Adrenal gland (tissue), 12 donors: Measurements from ENCODE around the gene DNAJC1. TPM values are rescaled to one million over a fixed set of nuclear protein-coding genes. Genes with fewer than 3 reads are reported as not detected.
A peak's percentile ranks its signal among the peaks of the same experiment; 100 is the strongest.

Experiments used
- DNase-seq, 7 donors: peaks; one replicate each; pipeline ENCODE4 v3.0.0-alpha.2; 2019 to 2020
- H3K27ac ChIP-seq, 5 donors: fragments of 200-600 bp; sonication (generic) in 4 of 5; 1 replicate in 3 of 5; 2 replicates in 2 of 5; pipeline versions ENCODE4 v1.5.1 to v1.8.0; 2016 to 2020; ENCODE audit warnings: mild to moderate bottlenecking in 1 of 5
- H3K27me3 ChIP-seq: fragments of 200-600 bp; 2 replicates; pipeline ENCODE4 v1.8.0; 2021
- H3K36me3 ChIP-seq, 2 donors: fragments of 200-600 bp; replicated peaks in 1 of 2; 1 replicate in 1 of 2; 2 replicates in 1 of 2; pipeline versions ENCODE4 v1.5.1 to v1.8.0; 2018 to 2022
- H3K4me1 ChIP-seq, 2 donors: fragments of 200-600 bp; replicated peaks in 1 of 2; 1 replicate in 1 of 2; 2 replicates in 1 of 2; pipeline versions ENCODE4 v1.5.1 to v1.8.0; 2018 to 2021
- H3K4me3 ChIP-seq, 4 donors: fragments of 200-600 bp; sonication (generic) in 3 of 4; one replicate each; pipeline ENCODE4 v1.5.1; 2016 to 2018
- H3K9me3 ChIP-seq, 3 donors: fragments of 200-600 bp; sonication (generic) in 1 of 3; replicated peaks in 1 of 3; 1 replicate in 2 of 3; 2 replicates in 1 of 3; pipeline versions ENCODE4 v1.5.1 to v1.8.0; 2016 to 2021
- CTCF ChIP-seq, 6 experiments: fragments of 450-650 bp in 4 of 6; fragments of 200-600 bp in 2 of 6; sonication (generic) in 1 of 6; IDR thresholded peaks; 1 replicate in 5 of 6; 2 replicates in 1 of 6; pipeline versions ENCODE4 v1.5.1 to v1.8.0; 2016 to 2021; ENCODE audit warnings: antibody characterized with exemption in 6 of 6, mild to moderate bottlenecking in 2 of 6, moderate library complexity in 1 of 6
- POLR2A ChIP-seq, 2 donors: fragments of 450-650 bp; IDR thresholded peaks; one replicate each; pipeline ENCODE4 v1.6.1; 2017; ENCODE audit warnings: antibody characterized with exemption in 2 of 2, mild to moderate bottlenecking in 2 of 2, moderate library complexity in 1 of 2
- whole genome bisulfite sequencing, 4 donors: extraction: QIAGEN DNeasy Blood & Tissue Kit in 2 of 4; methylation state at CpG; one replicate each; pipeline versions ENCODE4 v1.1.5 to v1.1.7; 2013 to 2017; 5-methylcytosine and 5-hydroxymethylcytosine counted together
- intact Hi-C, 2 donors: fragments of 100-400 bp; cut with DNase I; formaldehyde crosslinking; loops; one replicate each; pipeline versions ENCODE4 v1.14.1 to v1.15.0; 2022 to 2023
- polyA plus RNA-seq, 3 donors: library from polyadenylated mRNA; stranded (reverse); fragments of 200-250 nt in 2 of 3; fragments of 350-450 nt in 1 of 3; fragmentation: Illumina TruSeq in 1 of 3; extraction: RNeasy Lipid Tissue Mini Kit (QIAGEN cat#74804) in 1 of 3; gene quantifications; one replicate each; pipeline ENCODE4 v1.2.3, GENCODE V29; 2013 to 2014
- total RNA-seq, 9 donors: library from RNA; depleted of rRNA in 4 of 9; stranded (reverse); fragments of >200 nt in 4 of 9; fragments of 120-200 nt in 1 of 9; fragmentation: NEBNext Ultra II Directional in 1 of 9; extraction: Animal tissue kit (Norgen Biotek cat#: 25700) in 1 of 9; gene quantifications; one replicate each; pipeline versions ENCODE4 v1.1.0 to v1.2.4, GENCODE V29; 2013 to 2023
- donor health status: healthy with polysubstance abuse.
- donor health status: Bipolar disorder and iron deficiency.
- donor health status: DM: yes; HTN: yes; CAD: no.
- donor health status: DM: no; HTN: no; CAD: no.
- donor health status: DM: no; HTN: no; CAD: no.
- donor health status: DM: yes; HTN: yes; CAD: no.

The DNAJC1 gene
- total and polyA plus RNA-seq, 12 donors: 11.0 to 84.4 (median 36.8) TPM

DNA sequence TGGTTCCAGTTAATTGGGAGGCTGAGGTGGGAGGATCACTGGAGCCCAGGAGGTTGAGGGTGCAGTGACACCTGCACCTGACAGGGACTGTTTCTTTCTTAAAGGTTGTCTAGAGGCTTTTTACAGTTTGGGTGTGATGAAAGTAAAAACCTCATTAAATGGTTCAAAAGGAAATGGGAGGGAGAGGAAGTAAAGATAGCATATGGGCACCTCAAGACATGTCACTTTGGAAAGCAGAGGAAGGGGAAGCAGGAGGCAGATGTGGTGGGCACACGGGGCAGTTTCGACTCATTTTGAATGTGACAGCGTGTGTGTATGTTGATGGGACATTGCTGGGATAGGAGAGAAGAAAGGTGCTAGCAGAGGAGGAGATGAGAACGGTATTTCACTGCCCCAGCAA, 266.4 kb downstream of the DNAJC1 start:
- no peaks in the 10 kb centered on the region for H3K27me3 ChIP-seq
- no peaks in the 10 kb centered on the region for H3K4me1 ChIP-seq
- H3K27ac ChIP-seq: no peak overlapping the region
- TF ChIP-seq POLR2A (IDR thresholded peaks at IDR 0.05): no peak
- no peak for TF ChIP-seq CTCF (IDR thresholded peaks at IDR 0.05)
- no peak overlapping the region for H3K4me3 ChIP-seq
- intact Hi-C loops: loop anchor here in 1 of 2 donors (10.0 kb wide), 1 partner anchor 462 kb away; no protein-coding TSS in a partner anchor
- WGBS, 4 donors: 77 to 84% (median 80%) methylated on average over 4 of the region's 4 CpGs
- no peaks in the 10 kb centered on the region for H3K9me3 ChIP-seq
- DNase-seq: no peak
- H3K36me3 ChIP-seq: peaks cover 0 to 48% of the 10 kb centered on the region in 2 donors

GRCh38 chr10:21733710-21734109, 269.8 kb downstream of the DNAJC1 start:
- TF ChIP-seq POLR2A (IDR thresholded peaks at IDR 0.05) (no peak), CTCF (IDR thresholded peaks at IDR 0.05) (no peak)
- Histone ChIP-seq H3K9me3 (no peaks in the 10 kb centered on the region), H3K4me3 (no peak overlapping the region), H3K36me3 (peaks cover 0 to 39% of the 10 kb centered on the region in 2 donors), H3K27me3 (no peaks in the 10 kb centered on the region), H3K27ac (no peak overlapping the region), H3K4me1 (no peaks in the 10 kb centered on the region)
- intact Hi-C loops: loop anchor here (5.0 to 10.0 kb wide), 3 partner anchors 216 to 459 kb away; no protein-coding TSS in a partner anchor
- no peak for DNase-seq
- WGBS, 4 donors: 79 to 86% (median 84%) methylated on average over 6 of the region's 6 CpGs

DNA sequence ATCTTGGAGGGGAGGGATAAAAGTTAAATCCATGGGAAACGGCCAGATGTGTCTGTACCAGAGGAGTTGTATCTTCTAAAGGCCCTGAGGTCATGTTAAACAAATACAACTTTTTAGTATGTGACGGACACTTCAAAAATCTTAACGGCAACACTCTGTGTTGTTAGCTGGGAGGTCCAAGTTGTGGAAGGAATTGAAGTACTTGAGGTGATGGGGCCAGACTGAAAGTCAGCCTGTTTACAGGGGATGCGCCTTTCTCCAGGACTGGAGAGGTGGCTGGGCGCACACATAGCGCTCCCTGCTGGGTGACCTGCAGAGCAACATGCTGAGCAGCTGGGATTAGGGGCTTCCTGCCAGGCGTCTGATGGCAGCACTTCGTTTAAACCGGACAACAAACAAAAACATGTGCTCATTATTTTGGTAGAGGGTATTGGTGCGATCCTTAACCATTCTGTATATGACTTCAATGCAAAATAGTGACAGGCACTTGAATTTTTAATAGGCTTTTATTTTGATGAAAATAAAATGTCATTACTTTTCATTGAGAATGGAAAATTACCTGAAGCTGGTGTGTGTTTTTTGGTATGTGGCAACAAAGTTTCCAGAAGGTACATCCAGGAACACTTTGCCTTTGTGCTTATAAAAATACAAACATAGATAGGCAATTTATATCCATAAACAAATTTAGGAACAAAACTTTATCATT, 271.3 kb downstream of the DNAJC1 start:
- intact Hi-C loops: loop anchor here (5.0 to 10.0 kb wide), 3 partner anchors 215 to 457 kb away; no protein-coding TSS in a partner anchor
- H3K4me1 ChIP-seq: peaks cover under 1 to 7% of the 10 kb centered on the region in 2 donors
- H3K9me3 ChIP-seq: no peaks in the 10 kb centered on the region
- H3K4me3 ChIP-seq: no peak overlapping the region
- H3K27me3 ChIP-seq: no peaks in the 10 kb centered on the region
- DNase-seq: peak; percentile 58 to 84 (median 76)
- 17 to 30% (median 23%) methylated on average over 10 of the region's 10 CpGs for WGBS, 4 donors
- peaks cover 0 to 38% of the 10 kb centered on the region in 2 donors for H3K36me3 ChIP-seq
- TF ChIP-seq POLR2A (IDR thresholded peaks at IDR 0.05): no peak
- TF ChIP-seq CTCF (IDR thresholded peaks at IDR 0.05): peak; percentile 76 to 92 (median 87)
- H3K27ac ChIP-seq: no peak overlapping the region

DNA sequence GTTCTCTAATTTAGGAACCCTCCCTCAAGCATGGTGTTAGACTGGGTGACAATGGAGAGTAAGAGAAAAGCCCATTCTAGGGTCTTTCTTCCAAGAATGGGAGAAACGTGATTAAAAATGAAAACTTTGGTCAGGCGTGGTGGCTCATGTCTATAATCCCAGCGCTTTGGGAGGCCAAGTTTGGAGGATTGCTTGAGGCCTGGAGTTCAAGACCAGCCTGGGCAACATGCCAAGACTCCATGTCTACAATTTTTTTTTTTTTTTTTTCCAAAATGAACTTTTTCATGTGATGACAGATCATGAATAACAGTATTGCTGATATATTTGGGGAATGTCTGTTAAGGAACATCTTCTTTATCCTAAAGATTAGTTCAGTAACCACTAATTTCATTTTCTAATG, 274.9 kb downstream of the DNAJC1 start:
- WGBS, 4 donors: 93 to 96% (median 95%) methylated on average over 3 of the region's 3 CpGs
- Histone ChIP-seq H3K27ac (no peak overlapping the region), H3K4me1 (peaks cover 20 to 32% of the 10 kb centered on the region in 2 donors), H3K27me3 (no peaks in the 10 kb centered on the region), H3K9me3 (no peaks in the 10 kb centered on the region), H3K36me3 (peaks cover 0 to 7% of the 10 kb centered on the region in 2 donors), H3K4me3 (no peak overlapping the region)
- intact Hi-C loops: loop anchor here in 1 of 2 donors (10.0 kb wide), 1 partner anchor 194 kb away; the partner anchor contains the start of gene MLLT10
- no peak for TF ChIP-seq CTCF (IDR thresholded peaks at IDR 0.05)
- TF ChIP-seq POLR2A (IDR thresholded peaks at IDR 0.05): no peak
- peak in 1 of 7 donors; percentile 19 for DNase-seq
